Measurements from ENCODE around the gene ZSWIM6. TPM values are rescaled to one million over a fixed set of nuclear protein-coding genes. Genes with fewer than 3 reads are reported as not detected.

Gene ZSWIM6
- total RNA-seq, 1 donor, result 6.9 TPM

- no peak for TF ChIP-seq CTCF (IDR thresholded peaks at IDR 0.05; ENCODE audit: insufficient read depth, low read length)
- no peak for DNase-seq (ENCODE audit: low read depth)
- no peak overlapping the region for H3K4me3 ChIP-seq (ENCODE audit: low read depth, low read length)
Measured at GRCh38 chr5:61298066-61298465, 34.0 kb upstream of the ZSWIM6 start.

- no peak for DNase-seq (ENCODE audit: low read depth)
- TF ChIP-seq CTCF (IDR thresholded peaks at IDR 0.05; ENCODE audit: insufficient read depth, low read length), result no peak
- H3K4me3 ChIP-seq (ENCODE audit: low read depth, low read length), result no peak overlapping the region
Measured at GRCh38 chr5:61298580-61298979, 33.5 kb upstream of the ZSWIM6 start.

- TF ChIP-seq CTCF (IDR thresholded peaks at IDR 0.05; ENCODE audit: insufficient read depth, low read length), result no peak
- DNase-seq (ENCODE audit: low read depth), result no peak
Measured at GRCh38 chr5:61299261-61299681, 32.8 kb upstream of the ZSWIM6 start.

GRCh38 chr5:61301341-61302199 lies 30.5 kb upstream of the ZSWIM6 start:
- peak; percentile 99 for DNase-seq (ENCODE audit: low read depth)
- H3K4me3 ChIP-seq (ENCODE audit: low read depth, low read length), result peak overlapping the region; percentile 65
- peak; percentile 49 for TF ChIP-seq CTCF (IDR thresholded peaks at IDR 0.05; ENCODE audit: insufficient read depth, low read length)

More at GRCh38 chr5:61299261-61299681, 32.8 kb upstream of the ZSWIM6 start:
- H3K4me3 ChIP-seq (ENCODE audit: low read depth, low read length), result no peak overlapping the region

GRCh38 chr5:61302200-61302563 lies 29.9 kb upstream of the ZSWIM6 start:
- no peak for DNase-seq (ENCODE audit: low read depth)
- no peak for TF ChIP-seq CTCF (IDR thresholded peaks at IDR 0.05; ENCODE audit: insufficient read depth, low read length)
- peak overlapping the region; percentile 65 for H3K4me3 ChIP-seq (ENCODE audit: low read depth, low read length)

GRCh38 chr5:61303346-61303745 lies 28.7 kb upstream of the ZSWIM6 start:
- peak overlapping the region; percentile 65 for H3K4me3 ChIP-seq (ENCODE audit: low read depth, low read length)
- TF ChIP-seq CTCF (IDR thresholded peaks at IDR 0.05; ENCODE audit: insufficient read depth, low read length), result no peak
- peak; percentile 65 for DNase-seq (ENCODE audit: low read depth)
